Measurements from ENCODE around the gene ADAMTS20. TPM values are rescaled to one million over a fixed set of nuclear protein-coding genes. Genes with fewer than 3 reads are reported as not detected.

The ADAMTS20 gene
- polyA plus RNA-seq, 1 donor = 1.2 TPM

DNA sequence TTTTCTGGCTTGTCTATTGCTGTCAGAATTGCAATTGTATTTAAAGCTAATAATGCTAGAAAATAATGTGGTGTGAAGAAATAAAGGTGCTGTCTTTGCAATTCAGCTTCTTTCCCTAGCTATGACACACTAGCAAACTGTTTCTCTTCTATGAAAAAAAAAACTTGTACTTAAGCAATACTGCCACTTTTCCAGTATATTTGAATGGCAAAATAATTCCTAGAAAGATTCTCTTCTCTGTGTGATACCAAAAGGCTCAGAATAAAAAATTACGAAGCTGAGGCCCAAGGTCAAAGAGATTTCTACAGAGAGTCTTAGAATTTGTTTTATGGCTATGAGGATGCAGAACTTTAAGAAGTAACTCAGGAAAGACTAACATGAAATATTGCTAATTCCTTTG lies 235.5 kb downstream of the ADAMTS20 start:
- no peak for DNase-seq

DNA sequence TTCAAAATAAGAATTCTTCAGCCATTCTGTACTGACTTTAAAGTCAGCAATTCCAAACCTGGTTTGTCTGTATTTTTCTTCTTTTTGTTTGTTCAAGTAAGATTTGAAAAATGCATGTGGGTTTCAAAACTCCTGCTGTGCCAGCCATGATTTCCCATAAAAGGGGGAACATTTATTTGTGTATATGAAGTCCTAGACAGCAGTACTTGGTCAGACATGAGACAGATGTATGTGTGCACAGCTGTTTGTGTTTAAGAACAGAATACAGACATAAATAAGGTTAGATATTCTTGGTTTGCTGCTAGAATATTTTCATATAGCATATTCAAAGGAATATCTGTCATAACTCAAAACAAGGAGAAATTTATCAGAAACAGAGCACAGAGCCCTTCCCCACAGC lies 236.0 kb downstream of the ADAMTS20 start:
- no peak for DNase-seq

DNA sequence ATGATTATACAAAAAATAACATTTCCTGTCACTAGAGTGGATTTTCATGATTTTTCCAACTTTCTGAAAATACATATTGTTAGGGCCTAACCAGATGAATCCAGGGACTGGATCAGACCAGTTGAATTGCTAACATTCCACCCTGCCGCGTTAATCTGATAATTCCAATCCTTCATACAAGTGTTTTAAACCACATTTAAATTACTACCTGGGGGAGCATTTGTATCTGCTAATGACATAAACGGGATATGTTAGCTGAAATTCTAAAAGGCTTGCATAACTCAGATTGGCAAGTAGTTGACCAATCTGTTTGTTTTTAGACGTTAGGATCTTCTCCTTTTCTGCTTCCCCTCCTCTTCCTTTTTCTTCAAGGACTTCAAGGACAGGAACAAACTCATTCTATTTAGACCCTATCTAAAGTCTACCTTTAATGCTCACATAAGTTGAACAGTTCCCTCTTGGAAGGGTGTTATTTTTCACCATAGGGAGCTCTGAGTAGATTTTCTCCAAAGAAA lies 239.0 kb downstream of the ADAMTS20 start:
- DNase-seq = no peak

DNA sequence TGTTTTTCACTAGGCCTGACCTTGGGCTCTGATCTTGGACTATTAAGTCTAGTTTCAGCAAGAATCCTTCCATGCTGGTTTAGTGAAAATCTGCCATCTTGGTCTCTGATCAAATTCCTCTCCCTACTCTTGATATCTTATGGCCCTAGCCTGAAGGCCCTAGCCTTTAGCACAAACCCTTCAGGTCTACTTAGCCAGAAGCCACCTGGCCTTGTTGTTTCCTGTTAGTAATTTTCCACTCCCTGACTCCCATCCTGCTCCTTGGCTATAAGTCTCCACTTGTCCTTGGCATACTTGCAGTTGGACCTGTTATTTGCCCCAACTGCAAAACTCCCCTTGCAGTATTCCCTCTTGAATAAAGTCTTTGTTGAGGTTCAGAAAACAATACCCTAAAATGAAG lies 241.4 kb downstream of the ADAMTS20 start:
- no peak for DNase-seq

DNA sequence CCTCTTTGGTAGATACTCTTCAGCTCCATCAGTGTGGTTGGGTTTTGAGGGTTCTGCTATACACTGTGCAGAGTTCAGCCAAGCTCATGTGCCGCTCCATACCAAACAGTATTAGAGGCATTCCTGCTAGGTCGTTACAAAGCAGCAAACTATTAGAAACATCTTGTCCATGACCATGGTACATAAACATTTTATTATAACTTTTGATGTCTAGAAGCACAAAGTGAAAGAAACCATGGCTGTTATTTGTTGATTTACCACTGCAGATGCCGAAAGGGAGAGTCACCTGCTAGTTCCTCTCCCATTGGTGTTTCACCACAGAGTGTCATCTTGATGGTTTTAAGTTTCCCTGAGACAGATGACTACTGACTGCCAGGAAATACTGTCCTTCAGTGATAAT lies 242.0 kb downstream of the ADAMTS20 start:
- DNase-seq = no peak

DNA sequence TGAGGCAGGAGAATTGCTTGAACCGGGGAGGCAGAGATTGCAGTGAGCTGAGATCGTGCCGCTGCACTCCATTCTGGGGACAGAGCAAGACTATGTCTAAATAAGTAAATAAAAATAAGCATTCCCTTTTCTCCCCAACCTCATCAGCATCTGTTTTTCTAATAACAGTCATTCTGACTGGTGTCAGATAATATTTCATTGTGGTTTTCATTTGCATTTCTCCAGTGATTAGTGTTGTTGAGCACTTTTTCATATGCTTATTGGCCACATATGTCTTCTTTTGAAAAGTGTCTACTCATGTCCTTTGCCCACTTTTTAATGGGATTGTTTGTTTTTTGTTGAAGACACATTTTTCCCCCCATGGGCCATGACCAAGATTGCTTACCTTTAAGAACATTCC lies 243.2 kb downstream of the ADAMTS20 start:
- no peak for DNase-seq

DNA sequence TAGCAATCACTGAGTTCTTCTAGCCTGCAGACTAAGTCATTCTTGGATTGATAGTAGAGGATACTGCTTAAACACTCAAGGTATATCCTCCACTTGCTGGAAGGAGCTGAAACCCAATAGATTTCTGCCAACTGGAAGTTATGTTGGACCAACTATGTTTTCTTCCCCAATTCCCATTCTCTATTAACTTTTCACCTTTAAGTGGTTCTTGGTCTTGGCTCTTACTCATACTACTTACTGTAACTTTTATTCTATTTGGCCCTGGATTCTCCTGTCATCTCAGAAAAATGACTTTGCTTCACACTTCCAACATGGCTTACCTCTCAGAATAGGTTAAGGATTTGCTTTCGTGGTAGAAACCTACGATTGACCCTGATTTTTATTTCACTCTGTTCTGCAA lies 244.9 kb downstream of the ADAMTS20 start:
- DNase-seq = no peak

DNA sequence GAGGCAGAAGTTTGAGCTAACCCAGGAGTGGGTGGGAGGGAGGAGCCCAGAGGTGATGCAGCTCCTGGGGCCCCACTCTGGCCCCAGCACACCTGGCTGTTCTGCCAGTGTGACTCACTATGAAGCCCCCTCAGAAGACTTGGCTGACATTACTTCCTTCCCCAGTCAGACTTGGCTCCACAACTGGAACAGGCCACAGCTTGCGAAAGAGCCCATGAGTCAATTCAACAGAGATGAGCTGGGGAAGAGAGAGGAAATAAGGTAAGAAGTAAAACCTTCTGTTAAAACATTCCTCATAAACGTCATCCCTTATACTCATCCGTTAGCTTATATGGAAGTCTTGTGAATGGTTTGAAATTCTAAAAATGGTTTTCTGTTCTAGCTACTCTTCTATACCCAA lies 245.9 kb downstream of the ADAMTS20 start:
- DNase-seq = no peak

DNA sequence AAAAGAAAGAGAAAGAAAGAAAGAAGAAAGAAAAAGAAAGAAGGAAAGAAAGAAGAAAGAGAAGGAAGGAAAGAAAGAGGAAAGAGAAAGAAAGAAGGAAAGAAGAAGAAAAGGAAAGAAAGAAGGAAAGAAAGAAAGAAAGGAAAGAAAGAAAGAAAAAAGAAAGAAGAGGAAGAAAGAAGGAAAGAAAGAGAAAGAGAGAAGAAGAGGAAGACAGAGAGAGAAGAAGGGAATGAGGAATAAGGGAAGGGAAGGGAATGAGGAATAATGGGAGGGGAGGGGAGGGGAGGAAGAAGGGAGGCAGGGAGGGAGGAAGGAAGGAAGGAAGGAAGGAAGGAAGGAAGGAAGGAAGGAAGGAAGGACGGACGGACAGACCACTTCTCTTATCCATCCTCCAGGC lies 246.9 kb downstream of the ADAMTS20 start:
- DNase-seq = no peak

Other genes starting within 250 kb of the ADAMTS20 start
- gene PUS7L, start 206.6 kb upstream of the ADAMTS20 start, polyA plus RNA-seq (ENCODE audit: insufficient read length) = 18.5 TPM
- gene IRAK4, start 206.7 kb upstream of the ADAMTS20 start, polyA plus RNA-seq (ENCODE audit: insufficient read length) = 22.4 TPM

All from left kidney (tissue), 2 donors.